HG03025 (cell line): Measurements from ENCODE around the gene UCK1.
A peak's percentile ranks its signal among the peaks of the same experiment; 100 is the strongest.

Source experiments
- ATAC-seq: cut with Tn5 transposase; IDR thresholded peaks from one replicate; pipeline ENCODE4 v1.9.1; 2021; ENCODE audit warnings: mild to moderate bottlenecking, moderate library complexity; ENCODE audit not compliant: unreplicated experiment, low FRiP score

The UCK1 gene

DNA sequence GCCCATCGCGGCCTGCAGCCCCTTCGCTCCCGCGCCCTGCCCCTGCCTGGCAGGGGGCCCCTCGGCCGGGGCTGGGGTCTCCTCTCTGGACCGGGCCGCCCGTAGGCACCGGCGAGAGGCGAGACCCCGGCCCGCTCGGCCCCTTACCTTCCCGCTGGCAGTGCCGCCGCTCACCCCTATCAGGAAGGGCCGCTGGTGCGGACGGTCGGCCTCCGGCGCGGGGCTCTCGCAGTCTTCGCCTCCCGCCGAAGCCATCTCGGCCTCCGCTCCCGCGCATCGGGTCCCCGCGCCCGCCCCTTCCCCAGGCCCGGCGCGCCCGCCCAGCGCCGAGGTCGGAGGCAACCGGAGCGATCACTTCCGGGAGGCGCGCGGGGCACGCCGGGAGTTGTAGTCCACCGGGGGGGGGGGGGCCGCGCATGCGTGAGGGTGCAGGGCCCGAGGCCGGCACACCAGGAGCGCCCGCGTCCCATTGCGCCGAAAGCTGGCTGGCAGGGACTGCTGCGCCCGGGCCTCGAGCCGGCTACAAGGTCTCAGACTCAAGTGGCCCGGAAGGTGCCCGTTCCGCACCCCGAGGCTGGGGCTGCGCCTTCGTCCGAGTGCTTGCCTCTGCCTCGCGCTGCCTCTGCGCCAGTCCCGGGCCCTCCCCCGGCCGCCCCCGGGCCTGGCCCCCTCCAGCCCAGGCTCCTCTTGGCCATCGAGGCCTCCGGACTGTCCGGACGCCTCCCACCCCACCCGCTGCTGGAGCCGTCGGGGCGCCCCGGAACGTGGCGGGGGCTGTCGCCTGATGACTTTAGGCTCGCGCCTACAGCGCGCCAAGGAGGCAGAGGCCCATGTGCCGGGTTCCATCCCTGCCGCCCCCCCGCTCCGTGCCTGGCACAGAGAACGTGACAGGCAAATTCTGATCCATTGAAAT, at the start of gene UCK1:
Gene UCK1, minus strand, starts transcription at position 344 of the 913 bp plus-strand sequence. Its CDS starts 89 bp downstream, at position 255.
- peak; percentile 72 for ATAC-seq

DNA sequence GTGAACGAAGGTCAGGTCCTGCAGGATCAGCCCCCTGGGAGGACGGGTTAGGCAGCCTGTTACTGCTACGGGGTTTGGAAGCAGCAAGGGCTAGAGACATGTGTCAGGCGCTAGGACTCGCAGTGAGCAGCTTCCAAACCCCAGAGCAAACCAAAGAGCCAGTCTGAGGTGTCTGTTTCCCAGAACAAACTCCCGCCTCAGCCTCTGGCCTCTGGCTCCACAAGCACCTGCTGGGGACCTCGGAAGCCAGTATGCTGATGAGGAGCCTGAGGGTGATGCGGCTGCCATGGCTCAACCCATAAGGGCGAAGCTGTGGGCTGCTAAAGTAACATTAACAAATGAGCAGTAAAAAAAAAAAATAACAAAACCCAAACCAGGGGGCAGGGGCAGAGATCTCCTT, 49.3 kb upstream of the UCK1 start:
- no peak for ATAC-seq

DNA sequence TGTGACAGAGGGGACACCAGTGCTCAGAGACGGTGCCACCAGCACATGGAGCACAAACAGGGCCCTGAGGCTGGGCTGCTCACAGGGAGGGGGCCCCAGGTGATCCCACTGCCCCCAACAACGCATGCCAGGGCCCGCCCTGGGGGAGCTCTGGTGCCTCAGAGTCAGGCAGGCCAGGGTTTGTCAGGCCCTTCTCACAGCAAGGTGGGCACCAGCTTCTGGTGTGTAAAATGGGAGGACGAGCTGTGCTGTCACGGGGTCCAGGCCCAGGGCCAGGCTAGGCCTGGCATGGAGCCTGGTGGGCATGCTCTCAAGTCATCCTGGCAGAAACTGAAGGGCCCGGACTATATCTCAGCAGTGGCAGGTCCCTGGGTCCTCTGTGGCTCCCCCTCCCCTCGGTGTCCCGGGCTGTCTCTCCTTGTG, 48.7 kb upstream of the UCK1 start:
- ATAC-seq, result no peak

- ATAC-seq, result no peak
Measured at GRCh38 chr9:131578731-131579504, 47.9 kb upstream of the UCK1 start.

DNA sequence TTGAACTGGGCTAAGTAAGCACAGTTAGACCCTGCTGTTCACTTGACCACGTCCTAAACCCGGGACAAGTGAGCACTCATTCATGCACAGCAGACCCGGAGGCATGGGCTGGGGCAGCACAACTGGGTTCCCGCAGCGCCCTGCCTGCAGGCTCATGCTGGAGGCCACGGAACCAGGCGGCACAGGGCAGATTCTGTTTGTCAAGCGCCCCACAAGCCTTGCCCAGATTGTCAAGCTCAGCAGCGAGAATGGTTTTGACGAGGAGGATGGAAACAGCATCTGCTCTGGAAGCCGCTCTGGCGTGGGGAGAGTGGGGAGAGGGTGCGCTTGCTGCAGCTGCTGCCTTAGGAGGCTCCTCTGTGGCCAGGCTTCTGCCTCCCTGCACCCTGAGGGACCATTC, 47.0 kb upstream of the UCK1 start:
- ATAC-seq, result no peak

DNA sequence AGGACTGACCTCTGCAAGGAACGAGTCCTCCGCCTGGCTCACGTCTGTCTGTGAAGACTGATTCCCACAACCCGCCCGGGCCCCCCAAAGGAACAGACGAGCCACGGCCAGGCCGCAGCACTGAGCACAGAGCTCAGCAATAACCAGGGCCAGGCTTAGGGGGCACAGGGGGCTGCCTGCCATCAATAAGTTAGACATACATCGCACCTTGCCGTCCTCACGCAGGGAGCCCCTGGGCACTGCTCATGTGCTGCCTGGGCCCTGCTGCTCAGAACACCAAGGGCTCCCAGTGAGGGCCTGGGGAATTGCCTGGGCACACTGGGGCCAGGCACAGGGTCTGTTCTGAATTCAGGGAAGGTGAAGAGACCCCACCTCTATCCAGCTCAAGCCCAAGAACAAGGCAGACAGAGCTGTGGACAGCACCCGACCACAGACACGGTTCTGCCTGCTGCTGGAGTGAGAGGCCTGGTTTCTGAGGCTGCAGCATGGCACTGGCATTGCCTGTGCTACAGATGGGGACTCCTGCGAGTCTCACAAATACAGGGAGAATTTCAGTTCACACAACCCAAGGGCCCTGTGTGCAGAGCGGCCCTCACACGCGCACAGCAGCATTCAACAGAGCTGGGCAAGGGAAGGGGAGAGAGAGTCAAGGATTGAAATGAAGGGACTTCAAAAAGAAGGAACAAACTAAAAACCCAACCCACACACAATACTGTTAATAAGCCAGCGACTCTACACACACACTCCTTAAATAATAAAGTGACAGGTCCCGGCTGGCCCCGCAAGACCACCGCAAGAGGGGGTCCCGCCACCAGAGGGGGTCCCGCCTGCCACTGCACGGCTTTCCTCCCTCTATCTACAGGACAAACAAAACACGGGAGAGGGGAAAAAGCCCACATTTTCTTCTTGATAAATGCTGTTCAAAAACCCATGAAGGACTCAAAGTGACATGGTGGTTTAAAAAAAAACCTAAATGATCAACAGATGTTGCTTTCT, 46.2 kb upstream of the UCK1 start:
- ATAC-seq, result no peak

GRCh38 chr9:131575946-131576853, 45.1 kb upstream of the UCK1 start:
- no peak for ATAC-seq

- ATAC-seq, result no peak
Measured at GRCh38 chr9:131574730-131575640, 43.9 kb upstream of the UCK1 start.

GRCh38 chr9:131567910-131568309, 36.8 kb upstream of the UCK1 start:
- ATAC-seq, result no peak

DNA sequence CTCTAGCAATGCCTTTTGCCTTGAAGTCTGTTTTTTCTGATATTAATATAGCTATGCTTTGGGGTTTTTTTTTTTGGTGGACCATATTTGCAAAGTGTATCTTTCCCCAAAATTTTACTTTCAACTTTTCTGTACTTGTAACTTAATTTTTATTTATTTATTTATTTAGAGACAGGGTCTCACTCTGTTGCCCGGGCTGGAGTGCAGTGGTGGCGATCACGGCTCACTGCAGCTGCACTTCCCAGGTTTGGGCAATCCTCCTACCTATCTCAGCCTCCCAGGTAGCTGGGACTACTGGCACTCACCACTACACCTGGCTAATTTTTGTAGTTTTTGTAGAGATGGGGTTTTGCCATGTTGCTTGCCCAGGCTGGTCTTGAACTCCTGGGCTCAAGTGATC, 35.1 kb upstream of the UCK1 start:
- ATAC-seq, result no peak

GRCh38 chr9:131565369-131565768, 34.3 kb upstream of the UCK1 start:
- no peak for ATAC-seq

DNA sequence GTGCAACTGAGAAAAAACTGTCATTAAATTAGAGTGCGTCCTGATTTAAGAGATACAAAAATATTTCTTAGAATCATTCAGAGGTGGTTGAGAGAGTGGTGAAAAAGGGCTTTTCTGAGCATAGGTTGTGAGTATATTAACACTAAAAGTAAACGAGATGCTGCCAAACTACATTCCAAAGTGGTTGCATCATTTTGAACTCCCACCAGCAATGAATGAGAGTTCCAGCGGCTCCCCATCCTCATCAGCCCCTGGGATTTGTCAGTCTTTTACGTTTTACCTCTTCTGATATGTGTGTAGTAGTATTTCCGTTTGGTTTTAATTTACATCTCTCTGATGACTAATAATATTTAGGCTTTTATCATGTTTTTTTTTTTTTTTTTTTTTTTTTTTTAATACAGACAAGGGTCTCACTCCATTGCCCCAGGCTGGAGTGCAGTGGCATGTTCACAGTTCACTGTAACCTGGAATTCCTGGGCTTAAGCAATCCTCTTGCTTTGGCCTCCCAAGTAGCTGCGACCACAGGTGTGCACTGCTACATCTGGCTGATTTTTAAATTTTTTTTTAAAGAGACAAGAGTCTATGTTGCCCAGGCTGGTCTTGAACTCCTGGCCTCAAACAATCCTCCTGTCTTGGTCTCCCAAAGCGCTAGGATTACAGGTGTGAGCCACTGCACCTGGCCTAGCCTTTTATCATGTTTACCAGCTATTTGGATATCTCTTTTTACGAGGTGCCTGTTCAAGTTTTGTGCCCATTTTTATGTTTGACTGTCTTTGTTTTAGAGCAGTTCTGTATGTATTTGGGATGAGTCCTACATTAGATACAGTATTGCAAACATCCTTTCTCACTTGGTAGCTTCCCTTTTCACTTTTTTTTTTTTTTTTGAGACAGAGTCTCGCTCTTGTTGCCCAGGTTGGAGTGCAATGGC, 31.2 kb upstream of the UCK1 start:
- no peak for ATAC-seq

DNA sequence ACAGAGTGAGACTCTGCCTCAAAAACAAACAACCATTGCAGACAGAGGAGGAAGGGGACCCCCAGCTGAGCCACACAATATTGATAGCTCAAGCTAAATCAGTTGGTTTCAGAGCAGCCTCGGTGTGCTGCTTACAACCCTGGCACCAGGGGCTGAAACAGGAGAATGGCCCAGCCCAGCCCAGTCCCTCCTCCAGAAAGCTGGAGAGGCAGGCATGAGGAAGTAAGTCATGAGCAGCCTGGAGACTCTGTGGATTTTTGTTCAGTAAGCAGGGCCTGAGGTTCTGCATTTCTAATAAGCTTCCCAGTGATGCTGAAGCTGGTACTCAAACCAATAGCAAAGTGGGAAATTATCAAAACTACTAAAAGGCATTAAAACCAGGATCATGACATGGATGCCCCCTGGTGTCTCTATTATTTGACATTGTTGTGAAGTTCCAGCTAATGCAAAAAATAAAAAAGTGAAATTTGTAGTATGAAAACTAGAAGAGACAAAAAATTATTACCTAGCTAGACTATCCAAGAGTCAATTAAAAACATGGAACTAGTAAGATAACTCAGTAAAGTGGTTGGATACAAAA, 28.4 kb upstream of the UCK1 start:
- no peak for ATAC-seq

- no peak for ATAC-seq
Measured at GRCh38 chr9:131557855-131558548, 26.9 kb upstream of the UCK1 start.

GRCh38 chr9:131555841-131556673, 25.0 kb upstream of the UCK1 start:
- no peak for ATAC-seq
